Loucy (cell line): Measurements from ENCODE around the gene ETV3L.

ENCODE experiments used
- H2AFZ ChIP-seq: fragments of 200-600 bp; sonication (generic); 2 replicates; pipeline ENCODE4 v1.6.0; 2016; ENCODE audit warnings: antibody characterized with exemption, mild to moderate bottlenecking, low read length, moderate library complexity
- H3F3A ChIP-seq: fragments of 200-600 bp; 2 replicates; pipeline ENCODE4 v1.6.0; 2016; ENCODE audit warnings: antibody characterized with exemption, low read depth, mild to moderate bottlenecking
- H3K27me3 ChIP-seq: fragments of 200-600 bp; sonication (generic); 2 replicates; pipeline ENCODE4 v1.6.1; 2014; ENCODE audit warnings: low read length, mild to moderate bottlenecking; ENCODE audit not compliant: insufficient read depth, poor library complexity, severe bottlenecking
- H3K36me3 ChIP-seq: fragments of 200-600 bp; sonication (generic); 2 replicates; pipeline ENCODE4 v1.6.1; 2016; ENCODE audit warnings: low read length; ENCODE audit not compliant: insufficient read depth
- H3K4me1 ChIP-seq: fragments of 200-600 bp; sonication (generic); 2 replicates; pipeline ENCODE4 v1.5.1; 2014; ENCODE audit warnings: low read length, mild to moderate bottlenecking; ENCODE audit not compliant: insufficient read depth, poor library complexity, severe bottlenecking
- H3K4me2 ChIP-seq: fragments of 200-600 bp; sonication (generic); 2 replicates; pipeline ENCODE4 v1.6.0; 2014; ENCODE audit warnings: antibody characterized with exemption, low read length, low read depth, mild to moderate bottlenecking; ENCODE audit not compliant: poor library complexity, severe bottlenecking
- H3K4me3 ChIP-seq: fragments of 200-600 bp; sonication (generic); 2 replicates; pipeline ENCODE4 v1.5.1; 2014; ENCODE audit warnings: low read length, mild to moderate bottlenecking, mixed read lengths; ENCODE audit not compliant: poor library complexity, severe bottlenecking
- H3K79me2 ChIP-seq: fragments of 200-600 bp; sonication (generic); 2 replicates; pipeline ENCODE4 v1.6.1; 2014; ENCODE audit warnings: low read length; ENCODE audit not compliant: insufficient read depth
- H3K9ac ChIP-seq: fragments of 200-600 bp; sonication (generic); 2 replicates; pipeline ENCODE4 v1.6.0; 2014; ENCODE audit warnings: mild to moderate bottlenecking, low read depth, low read length, moderate library complexity; ENCODE audit not compliant: poor library complexity, severe bottlenecking
- H3K9me2 ChIP-seq: fragments of 200-600 bp; sonication (generic); replicated peaks from 2 replicates; pipeline ENCODE4 v1.6.1; 2016; ENCODE audit warnings: low read depth, low read length, mixed read lengths
- H3K9me3 ChIP-seq: fragments of 200-600 bp; sonication (generic); 2 replicates; pipeline ENCODE4 v1.6.1; 2014; ENCODE audit warnings: mild to moderate bottlenecking, antibody characterized with exemption, low read length, low read depth; ENCODE audit not compliant: insufficient read depth
- H4K20me1 ChIP-seq: fragments of 200-600 bp; sonication (generic); 2 replicates; pipeline ENCODE4 v1.6.0; 2014; ENCODE audit warnings: antibody characterized with exemption, low read length, mild to moderate bottlenecking; ENCODE audit not compliant: insufficient read depth, poor library complexity, severe bottlenecking
- CTCF ChIP-seq: fragments of 200-600 bp; sonication (generic); conservative IDR thresholded peaks from 2 replicates; pipeline ENCODE4 v1.5.1; 2014; ENCODE audit warnings: mild to moderate bottlenecking, antibody characterized with exemption, low read length
- EZH2phosphoT487 ChIP-seq: fragments of 200-600 bp; IDR thresholded peaks from 2 replicates; pipeline ENCODE4 v1.6.1; 2018; ENCODE audit warnings: antibody characterized with exemption, mild to moderate bottlenecking, moderate library complexity, borderline replicate concordance

The ETV3L gene

GRCh38 chr1:157095091-157095490 is 4.5 kb downstream of the ETV3L start:
- Histone ChIP-seq H3K4me1 (no peaks in the 10 kb centered on the region), H3K9ac (no peak overlapping the region), H3K36me3 (no peaks in the 10 kb centered on the region), H3K79me2 (no peaks in the 10 kb centered on the region), H4K20me1 (no peaks in the 10 kb centered on the region), H3K4me3 (no peak overlapping the region), H3F3A (no peaks in the 10 kb centered on the region), H2AFZ (no peak overlapping the region), H3K4me2 (no peak overlapping the region), H3K9me3 (no peaks in the 10 kb centered on the region), H3K9me2 (no peaks in the 10 kb centered on the region), H3K27me3 (no peaks in the 10 kb centered on the region)
- TF ChIP-seq CTCF (no peak), EZH2phosphoT487 (no peak)

DNA sequence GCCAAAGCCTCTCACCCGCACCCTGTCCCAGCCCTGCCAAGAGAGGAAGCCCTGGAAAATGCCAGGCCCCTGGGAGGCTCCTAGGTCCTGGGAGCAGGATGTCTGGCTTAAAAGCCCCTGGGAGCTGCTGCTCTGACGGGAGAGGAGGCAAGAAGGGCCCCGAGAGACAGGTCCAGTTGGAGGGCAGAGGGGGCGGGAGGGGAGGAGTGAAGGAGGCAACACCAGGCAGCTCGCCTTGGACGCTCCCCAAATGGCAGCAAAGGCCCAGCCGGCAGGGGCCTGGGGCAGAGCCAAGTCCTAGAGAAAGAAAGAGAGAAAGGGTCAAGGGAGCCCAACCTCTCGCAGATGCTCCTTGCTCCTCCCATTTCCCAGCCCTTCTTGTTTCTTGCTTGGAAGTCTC is 6.8 kb downstream of the ETV3L start:
- no peak overlapping the region for H2AFZ ChIP-seq
- no peaks in the 10 kb centered on the region for H3K9me3 ChIP-seq
- no peaks in the 10 kb centered on the region for H3K79me2 ChIP-seq
- H3K4me2 ChIP-seq, result no peak overlapping the region
- H4K20me1 ChIP-seq, result no peaks in the 10 kb centered on the region
- no peaks in the 10 kb centered on the region for H3F3A ChIP-seq
- H3K36me3 ChIP-seq, result no peaks in the 10 kb centered on the region
- no peaks in the 10 kb centered on the region for H3K27me3 ChIP-seq
- H3K9me2 ChIP-seq, result no peaks in the 10 kb centered on the region
- H3K4me3 ChIP-seq, result no peak overlapping the region
- no peak for TF ChIP-seq EZH2phosphoT487
- no peak for TF ChIP-seq CTCF
- H3K9ac ChIP-seq, result no peak overlapping the region
- no peaks in the 10 kb centered on the region for H3K4me1 ChIP-seq

DNA sequence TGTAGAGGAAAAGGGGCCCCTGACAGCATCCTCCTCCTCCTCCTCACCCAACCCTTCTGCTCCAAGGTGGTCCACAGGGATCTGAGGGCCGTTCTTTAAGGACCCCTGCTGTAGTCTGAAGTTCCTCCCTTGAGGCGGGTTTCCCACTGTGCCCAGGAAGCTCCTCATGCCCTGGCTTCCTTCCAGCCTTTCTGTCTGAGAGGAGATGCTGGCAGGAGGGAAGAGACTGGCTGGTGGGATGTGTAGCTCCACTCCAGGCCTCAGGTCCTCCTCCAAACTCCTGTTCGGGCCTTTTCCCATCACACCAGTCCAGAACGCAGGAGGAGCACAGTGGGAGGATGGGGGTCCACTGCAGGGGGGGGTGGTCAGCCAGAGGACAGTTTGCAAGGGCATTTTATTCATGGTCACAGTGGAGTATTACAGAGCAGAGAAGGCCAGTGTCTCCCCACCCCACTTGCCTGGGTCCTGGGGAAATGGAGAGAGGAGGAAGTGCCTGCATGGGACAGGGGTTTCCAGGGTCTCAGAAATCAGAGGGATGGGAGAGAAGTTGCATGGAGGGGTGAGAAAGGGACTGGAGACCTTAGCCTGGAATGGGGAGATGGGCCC is 7.8 kb downstream of the ETV3L start:
- Histone ChIP-seq H2AFZ (no peak overlapping the region), H3K79me2 (no peaks in the 10 kb centered on the region), H3K4me3 (no peak overlapping the region), H3K27me3 (no peaks in the 10 kb centered on the region), H4K20me1 (no peaks in the 10 kb centered on the region), H3K9ac (no peak overlapping the region), H3F3A (no peaks in the 10 kb centered on the region), H3K4me1 (no peaks in the 10 kb centered on the region), H3K36me3 (no peaks in the 10 kb centered on the region), H3K9me3 (no peaks in the 10 kb centered on the region), H3K4me2 (no peak overlapping the region), H3K9me2 (no peaks in the 10 kb centered on the region)
- TF ChIP-seq CTCF, result no peak
